NCI-H2029 treated with DMSO at 0.1 percent for 48 hours (cell line): ENCODE results near the gene PTPRT.
A peak's percentile ranks its signal among the peaks of the same experiment; 100 is the strongest.

Source experiments
- DNase-seq: peaks from one replicate; lab custom pipeline; 2025; lab: John Stamatoyannopoulos, UW

Gene PTPRT

GRCh38 chr20:43189554-43190331 lies at the start of gene PTPRT:
PTPRT (minus strand) TSS chr20:43189906; CDS start chr20:43189733, 173 bp downstream.
- no peak for DNase-seq

DNA sequence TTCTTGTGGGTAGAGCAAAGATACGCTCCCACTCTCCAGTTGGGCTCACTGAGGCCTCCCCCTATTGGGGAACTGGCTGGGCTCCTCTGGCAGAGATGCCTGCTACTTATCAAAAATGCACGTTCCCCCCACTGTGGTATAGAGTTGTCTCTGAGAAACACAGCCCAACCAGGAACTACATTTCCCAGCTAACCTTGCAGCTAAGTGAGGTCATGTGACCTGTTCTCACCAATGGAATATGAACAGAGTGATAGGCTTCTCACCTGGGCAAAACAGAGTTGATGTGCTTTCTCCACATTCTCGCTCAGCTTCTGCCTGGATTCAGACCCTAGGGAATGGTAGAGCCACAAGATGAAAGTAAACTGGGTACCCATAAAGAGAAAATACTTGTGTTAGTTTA lies 49.1 kb upstream of the PTPRT start:
- DNase-seq: peak; percentile 25

GRCh38 chr20:43238266-43238665 lies 48.6 kb upstream of the PTPRT start:
- no peak for DNase-seq

DNA sequence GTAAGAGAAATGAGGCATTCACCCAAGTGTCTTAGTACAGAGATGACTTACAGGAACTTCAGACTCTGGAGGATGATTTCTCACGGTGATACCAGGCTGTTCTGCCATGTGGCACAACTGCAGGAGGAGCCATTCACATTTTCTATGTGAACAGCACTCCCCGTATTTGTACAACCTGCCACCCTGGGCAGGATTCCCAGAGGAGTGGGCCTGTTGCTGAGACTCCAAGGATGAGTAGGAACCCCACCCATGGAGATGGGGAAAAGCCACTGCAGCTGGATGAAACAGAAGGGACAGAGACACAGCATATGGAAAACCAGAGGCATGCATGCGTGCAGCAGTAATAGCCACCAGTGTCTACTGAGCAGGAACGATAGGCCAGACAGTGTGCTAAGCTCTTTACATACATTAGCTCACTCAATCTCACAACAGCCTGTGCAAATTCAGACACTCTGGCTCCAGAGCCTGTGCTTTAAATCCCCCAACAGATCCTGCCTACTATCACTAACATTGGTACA lies 48.0 kb upstream of the PTPRT start:
- DNase-seq: no peak

- no peak for DNase-seq
Measured at GRCh38 chr20:43235998-43236397, 46.3 kb upstream of the PTPRT start.

- DNase-seq: no peak
Measured at GRCh38 chr20:43231829-43232228, 42.1 kb upstream of the PTPRT start.

DNA sequence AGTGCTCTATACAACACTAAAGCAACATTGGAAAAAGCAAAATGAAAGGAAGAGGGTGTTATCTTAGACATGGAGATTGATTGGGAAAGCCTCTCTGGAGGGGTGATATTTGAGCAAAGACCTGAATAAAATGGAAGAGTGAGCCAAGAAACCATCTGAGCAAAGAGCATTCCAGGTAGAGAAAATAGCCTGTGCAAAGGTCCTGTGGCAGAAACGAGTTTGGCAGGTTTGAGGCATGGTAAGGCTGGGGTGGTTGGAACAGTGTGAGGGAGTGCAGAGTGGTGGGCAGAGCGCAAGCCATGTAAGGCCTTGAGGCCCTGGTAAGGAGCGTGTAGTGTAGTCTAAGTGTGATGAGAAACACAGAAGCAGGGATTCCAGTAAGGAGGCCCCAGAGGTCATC lies 40.0 kb upstream of the PTPRT start:
- DNase-seq: no peak

- no peak for DNase-seq
Measured at GRCh38 chr20:43220612-43221011, 30.9 kb upstream of the PTPRT start.

- no peak for DNase-seq
Measured at GRCh38 chr20:43210901-43211300, 21.2 kb upstream of the PTPRT start.

DNA sequence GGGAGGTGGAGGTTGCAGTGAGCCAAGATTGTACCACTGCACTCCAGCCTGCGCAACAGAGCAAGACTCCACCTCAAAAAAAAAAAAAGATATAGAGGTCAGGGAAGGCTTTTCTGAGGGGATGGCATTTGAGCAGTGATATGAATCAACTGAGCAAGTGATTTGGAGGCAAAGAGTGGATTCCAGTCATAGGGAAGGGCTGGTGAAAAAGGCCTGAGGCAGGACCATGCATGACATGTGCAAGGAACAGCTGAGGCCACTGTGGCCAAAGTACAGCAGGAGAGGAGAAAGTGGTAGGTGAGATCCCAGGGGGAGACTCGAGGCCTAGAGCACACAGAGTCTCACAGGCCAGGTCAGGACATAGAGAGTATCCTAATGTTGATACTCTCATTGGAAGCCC lies 20.1 kb upstream of the PTPRT start:
- no peak for DNase-seq

DNA sequence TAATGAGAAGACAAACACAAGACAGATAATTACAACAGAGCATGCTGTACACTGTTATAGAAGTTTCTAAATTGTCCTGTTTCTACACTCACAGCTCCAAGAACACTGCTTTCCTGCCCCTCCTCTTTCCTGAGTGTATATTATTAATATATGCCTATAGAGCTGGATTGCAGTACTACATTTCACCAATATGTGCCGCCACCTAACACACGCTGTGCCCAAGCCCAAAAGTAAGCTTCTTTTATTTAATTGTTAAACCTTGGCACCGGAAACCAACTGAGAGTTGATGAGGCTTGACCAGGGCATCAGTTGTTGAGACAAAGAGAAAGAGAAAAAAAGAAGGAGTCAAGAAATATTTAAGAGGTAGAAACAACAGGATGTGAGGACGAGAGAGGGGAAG lies 16.0 kb upstream of the PTPRT start:
- no peak for DNase-seq

- no peak for DNase-seq
Measured at GRCh38 chr20:43202100-43202499, 12.4 kb upstream of the PTPRT start.

GRCh38 chr20:43198607-43199006 lies 8.9 kb upstream of the PTPRT start:
- no peak for DNase-seq

DNA sequence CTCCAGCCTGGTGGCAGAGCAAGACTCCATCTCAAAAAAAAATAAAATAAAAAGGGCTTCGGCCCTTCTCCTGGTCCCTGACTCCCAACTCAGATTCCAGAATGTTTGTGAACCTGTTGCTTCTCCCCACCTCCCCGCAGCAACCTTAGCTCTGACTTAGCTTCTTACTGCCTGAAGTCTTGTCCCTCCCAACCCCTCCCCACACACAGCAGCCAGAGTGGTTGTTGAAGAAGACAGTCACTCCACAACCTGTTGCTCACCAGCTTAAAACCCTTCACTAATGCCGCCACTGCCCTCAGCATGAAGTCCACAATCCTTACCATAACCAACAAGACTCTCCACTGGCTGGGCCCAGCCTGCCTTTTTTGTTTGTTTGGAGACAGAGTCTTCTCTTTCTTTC lies 6.5 kb upstream of the PTPRT start:
- DNase-seq: no peak

GRCh38 chr20:43194137-43194536 lies 4.4 kb upstream of the PTPRT start:
- DNase-seq: no peak

DNA sequence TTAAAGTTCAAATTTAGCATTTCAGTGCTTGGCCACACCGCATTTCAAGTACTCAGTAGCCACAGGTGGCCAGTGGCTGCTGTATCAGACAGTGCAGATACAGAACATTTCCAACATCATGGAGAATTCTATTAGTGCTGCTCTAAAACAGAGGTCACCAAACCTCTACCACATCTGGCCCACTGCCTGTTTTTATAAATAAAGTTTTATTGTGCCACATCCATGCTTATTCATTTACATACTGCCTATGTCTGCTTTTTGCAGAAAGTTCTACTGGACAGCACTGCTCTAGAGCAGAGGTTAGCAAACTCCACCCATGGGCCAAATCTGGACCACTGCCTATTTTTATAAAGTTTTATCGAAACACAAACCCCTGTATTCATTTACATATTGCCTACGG lies 3.7 kb upstream of the PTPRT start:
- no peak for DNase-seq

GRCh38 chr20:43191946-43192863 lies 2.5 kb upstream of the PTPRT start:
- peak; percentile 31 for DNase-seq

DNA sequence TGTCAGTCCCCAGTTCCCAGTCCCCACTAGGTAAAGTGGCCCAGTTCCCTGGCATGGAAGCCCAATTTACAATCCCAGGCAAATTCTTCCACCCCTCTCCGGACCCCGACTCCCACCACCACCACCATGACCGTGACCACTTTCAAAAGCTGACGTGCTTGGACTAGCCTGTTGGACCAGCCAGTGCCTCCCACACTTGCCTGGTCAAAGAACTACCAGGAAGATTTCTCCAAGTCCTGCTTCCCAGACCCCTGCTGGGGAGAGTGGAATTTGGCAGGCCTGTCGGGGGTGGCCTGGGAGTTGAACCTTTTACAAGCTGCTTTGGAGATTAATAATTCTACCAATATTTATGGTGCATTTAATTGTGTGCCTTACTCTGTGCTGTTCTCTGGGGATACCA lies 1.4 kb upstream of the PTPRT start:
- DNase-seq: no peak

DNA sequence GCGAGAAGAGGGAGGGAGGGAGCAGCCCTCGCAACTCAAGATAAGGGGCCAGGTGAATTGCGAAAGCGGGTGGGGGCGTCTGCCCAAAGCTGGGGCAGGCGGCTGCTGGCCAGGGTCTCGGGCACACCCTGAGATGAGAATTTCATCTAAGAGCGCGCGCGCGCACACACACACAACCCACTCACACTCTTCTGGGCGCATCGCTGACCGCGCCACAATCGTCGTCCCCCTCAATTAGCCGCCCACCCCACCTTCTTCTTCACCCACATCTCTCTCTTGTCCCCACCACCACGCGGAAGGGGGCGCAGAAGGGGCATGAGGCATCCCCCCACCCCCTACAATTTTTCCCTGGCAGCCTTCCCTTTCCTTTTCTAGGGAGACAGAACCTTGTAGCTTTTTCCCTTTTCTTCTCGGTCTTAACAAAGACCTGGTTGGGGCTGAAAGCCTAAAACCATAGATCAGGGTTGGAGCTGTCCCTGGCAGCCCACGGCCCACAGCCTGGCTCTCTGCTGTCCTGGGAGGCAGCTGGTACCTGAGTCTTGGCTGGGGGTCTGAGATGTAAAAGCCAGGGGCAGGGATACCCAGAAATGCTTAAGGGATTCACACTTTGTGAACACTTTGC lies 737 bp upstream of the PTPRT start:
- DNase-seq: no peak

DNA sequence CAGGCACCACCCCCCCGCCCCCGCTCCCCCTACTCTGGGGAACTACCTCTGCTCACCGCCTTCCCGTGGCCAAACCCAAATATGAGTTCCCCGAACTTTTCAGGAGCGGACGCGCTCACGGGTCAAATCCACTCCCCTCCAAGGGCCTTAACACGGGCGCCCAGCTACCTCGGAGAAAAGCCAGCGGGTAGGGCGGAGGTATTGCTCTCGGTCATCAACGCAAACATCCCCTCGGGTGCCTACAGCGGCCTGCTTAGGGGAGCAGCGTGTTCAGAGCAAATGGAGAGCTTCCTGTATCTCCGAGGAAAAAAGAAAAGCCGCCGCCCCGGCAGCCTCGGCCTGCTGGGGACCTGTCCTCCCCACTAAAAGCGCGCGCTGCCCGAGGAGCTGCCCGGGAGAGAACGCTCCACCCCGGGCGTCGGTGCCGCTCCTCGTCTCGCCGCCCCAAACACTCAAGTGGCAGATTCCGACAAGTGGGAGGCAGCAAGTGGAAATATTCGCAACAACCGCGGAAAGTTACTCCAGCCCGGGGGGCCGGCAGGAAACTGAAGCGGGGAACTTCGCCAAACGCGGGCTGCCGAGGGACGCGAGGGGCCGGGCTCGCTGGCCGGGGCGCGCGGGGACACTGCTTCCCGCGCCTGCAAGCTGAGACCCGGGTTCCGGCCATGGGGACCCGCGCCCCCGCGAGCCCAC lies 699 bp downstream of the PTPRT start:
- DNase-seq: no peak

GRCh38 chr20:43188234-43188653 lies 1.5 kb downstream of the PTPRT start:
- no peak for DNase-seq
